GM19324 (cell line): ENCODE measurements around the gene GPC3.
"Not testable (repeated sequence)": the region's sequence is repeated elsewhere in the genome, so short reads cannot be mapped to it uniquely, and the experiment has no call there.

ENCODE experiments used
- ATAC-seq: cut with Tn5 transposase; IDR thresholded peaks from one replicate; pipeline ENCODE4 v1.9.1; 2021; ENCODE audit warnings: mild to moderate bottlenecking, moderate library complexity; ENCODE audit not compliant: unreplicated experiment, low FRiP score

Gene GPC3

GRCh38 chrX:133999031-133999705 is 13.8 kb upstream of the GPC3 start:
- no peak for ATAC-seq

DNA sequence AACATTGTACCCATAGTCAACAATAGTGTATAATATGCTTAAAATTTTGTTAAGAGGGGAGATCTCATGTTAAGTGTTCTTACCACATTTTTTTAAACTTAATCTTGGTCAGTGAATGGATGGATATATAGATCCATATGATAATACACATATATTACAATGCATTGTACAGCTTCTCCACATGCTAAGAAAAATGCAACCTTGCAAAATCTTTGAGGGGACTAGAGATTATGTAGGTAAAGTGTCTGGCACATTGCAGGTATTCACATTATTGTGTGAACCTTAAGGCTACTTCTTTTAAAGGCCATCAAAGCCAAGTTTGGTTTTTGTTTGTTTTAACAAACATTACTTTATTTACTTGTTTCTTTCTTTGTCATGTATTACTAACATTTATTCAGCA is 10.4 kb upstream of the GPC3 start:
- ATAC-seq, result no peak

DNA sequence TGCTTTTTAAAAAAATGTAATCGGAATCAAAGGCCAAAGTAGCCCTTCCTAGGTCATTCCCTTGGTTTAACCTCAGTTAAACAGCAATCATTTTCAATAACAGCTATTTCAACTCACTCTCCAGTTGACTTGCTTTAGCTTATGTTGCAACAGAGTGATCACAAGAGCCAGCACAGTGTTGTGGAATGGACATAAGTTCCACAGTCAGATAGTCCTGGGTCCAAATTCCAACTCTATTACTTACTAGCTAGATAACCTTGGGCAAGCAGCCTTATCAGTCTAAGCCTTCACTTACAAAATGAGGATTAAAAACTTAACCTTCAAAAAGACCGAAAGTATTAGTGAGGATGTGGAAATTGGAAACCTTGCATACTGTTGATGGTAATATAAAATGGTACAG is 9.2 kb upstream of the GPC3 start:
- no peak for ATAC-seq

DNA sequence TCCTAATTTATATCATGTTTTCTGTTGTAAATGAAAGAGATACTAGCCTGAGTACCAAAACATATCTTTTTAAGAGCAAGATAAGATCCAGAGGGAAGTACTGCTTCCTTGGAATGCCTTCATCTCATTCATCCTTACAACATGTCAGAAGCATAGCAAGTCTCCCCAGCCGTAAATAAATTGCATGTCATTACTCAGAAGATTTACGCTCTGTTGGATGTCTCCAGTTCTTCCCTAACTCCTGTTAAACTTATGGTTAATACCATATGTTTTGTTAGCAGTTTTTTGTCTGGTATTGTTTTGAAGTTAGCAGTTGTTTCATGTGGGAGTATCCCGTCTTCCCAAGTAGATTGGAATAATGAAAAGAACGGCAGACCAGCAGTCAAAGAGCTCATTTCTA is 7.5 kb upstream of the GPC3 start:
- no peak for ATAC-seq

DNA sequence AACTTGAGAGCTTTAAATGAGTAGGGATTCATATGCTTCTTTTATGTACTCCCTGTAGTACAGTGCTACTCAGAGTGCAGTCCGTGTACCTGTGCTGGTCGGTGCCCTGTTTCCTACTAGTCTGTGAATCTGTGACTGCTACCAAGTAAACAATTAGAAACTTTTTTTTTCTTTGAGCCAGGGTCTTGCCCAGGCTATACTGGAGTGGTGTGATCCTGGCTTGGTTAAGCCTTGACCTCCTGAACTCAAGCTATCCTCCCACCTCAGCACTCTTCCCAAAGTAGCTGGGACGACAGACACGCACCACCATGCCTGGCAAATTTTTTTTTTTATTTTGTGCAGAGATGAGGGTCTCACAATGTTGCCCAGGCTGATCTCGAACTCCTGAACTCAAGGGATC is 6.4 kb upstream of the GPC3 start:
- no peak for ATAC-seq

DNA sequence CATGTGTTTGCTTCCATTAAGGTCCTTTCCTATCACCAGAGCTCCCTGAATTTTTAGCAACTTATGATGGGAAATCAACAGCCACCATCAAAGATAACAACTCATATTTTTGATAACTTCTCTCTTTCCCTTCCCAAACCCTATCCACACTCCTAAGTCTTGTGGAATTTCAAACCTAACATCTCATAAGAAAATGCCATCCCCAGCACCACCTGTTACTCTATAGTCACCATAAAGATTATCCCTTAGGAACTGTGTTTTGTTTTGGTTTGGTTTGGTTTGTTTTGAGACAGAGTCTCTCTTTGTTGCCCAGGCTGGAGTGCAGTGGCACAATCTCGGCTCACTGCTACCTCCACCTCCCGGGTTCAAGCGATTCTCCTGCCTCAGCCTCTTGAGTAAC is 5.7 kb upstream of the GPC3 start:
- ATAC-seq, result not testable (repeated sequence)

DNA sequence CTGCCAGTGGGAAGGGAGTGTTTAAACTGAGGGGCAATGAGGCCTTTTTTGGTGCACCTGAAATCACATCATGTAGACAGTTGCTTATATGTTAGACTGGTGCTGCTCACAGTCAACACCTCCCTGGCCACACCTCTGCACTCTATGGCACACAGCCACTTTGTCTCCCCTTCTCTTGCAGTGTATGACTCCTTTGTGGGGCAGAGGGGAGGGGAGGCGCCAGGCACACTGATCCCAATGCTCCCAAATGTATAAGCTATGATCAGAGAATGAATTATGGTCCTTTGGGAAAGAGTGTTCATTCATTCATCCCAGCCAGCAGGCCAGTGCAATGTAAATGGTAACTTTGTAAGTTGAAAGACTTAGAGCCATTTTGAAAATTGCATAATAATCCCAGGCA is 4.6 kb upstream of the GPC3 start:
- no peak for ATAC-seq

GRCh38 chrX:133989490-133989889 is 4.1 kb upstream of the GPC3 start:
- no peak for ATAC-seq

DNA sequence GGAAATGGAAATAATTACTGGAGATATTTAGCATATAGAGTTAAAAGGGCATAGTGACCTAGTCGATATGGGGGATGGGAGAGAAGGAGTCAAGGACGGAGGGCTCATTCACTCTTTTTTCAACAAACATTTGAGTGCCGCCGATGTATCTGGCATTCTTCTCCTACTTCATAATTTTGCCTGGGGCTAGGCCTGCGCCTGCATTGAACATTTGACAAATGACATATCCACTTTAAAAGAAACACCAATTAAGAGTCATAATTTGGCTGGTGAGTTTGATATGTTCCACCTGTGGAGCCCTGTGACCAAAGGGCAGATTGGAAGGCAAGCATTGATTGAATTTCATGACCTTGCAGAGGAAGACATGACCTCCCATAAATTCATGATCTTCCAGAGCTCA is 2.6 kb upstream of the GPC3 start:
- ATAC-seq, result no peak

DNA sequence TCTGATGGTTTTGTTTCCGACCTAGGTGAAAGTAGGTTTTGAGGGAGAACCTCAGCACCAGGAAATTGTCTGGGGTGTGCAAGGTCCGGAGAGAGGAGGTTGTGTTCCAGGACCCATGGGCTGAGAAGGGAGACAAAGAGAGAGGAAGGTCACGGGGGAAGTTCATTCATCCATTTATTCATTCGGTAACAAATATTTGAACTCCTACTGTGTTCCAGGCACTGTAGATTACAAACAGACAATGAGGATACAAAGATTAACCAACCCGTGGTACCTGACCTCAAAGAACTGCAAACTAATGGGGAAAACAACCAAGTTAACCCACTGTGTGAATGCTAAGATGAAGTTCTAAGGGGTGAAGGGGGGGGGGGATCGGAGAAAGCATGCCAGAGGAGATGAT is 1.8 kb upstream of the GPC3 start:
- ATAC-seq, result no peak

DNA sequence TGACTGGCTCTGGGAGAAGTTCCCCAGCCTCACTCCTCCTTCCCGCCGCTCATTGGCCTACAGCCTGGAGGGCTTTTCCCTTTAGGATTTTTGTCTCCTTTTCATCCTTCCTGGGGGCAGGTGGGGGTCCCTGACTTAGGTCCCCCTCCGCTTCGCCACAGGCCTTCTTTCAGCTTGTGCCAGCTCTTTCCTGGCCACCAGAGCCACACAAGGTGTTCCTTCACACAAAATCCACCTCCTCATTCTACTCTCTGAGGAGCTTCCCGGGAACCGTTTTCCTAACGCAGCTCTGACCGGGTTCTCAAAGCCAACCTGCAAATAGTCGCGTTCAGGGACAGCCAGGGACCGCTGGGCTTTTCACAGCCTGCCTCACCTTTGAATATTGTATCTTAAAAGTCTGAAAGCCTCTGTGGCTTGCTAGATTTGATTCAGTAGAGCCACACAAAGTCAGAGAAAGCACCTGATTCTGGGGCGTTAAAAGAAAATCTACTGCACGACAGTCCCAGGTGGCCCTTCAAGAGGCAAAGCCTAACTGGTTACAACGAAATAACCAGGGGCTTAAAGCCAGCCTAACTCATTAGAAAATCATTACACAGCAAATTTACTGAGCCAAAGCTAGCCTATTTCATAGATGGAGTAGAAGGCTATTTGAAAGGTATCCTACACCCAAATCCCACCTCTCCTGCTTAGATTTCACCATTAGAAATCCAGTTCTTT is 731 bp upstream of the GPC3 start:
- no peak for ATAC-seq

DNA sequence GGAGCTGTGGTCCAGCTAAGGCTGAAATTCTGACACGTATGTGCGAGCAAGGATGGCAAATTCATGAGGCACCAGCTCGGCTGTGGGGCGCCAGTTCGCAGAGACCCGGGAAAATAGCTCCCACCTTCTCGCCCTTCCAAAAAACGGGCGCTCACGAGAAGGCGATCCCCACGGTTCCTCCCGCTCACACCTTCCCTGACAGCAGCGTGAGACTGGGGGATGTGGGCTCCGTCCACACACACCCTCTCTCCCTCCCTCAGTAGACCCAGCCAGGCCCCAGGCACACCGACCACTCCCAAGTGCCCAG is 584 bp downstream of the GPC3 start:
- no peak for ATAC-seq

DNA sequence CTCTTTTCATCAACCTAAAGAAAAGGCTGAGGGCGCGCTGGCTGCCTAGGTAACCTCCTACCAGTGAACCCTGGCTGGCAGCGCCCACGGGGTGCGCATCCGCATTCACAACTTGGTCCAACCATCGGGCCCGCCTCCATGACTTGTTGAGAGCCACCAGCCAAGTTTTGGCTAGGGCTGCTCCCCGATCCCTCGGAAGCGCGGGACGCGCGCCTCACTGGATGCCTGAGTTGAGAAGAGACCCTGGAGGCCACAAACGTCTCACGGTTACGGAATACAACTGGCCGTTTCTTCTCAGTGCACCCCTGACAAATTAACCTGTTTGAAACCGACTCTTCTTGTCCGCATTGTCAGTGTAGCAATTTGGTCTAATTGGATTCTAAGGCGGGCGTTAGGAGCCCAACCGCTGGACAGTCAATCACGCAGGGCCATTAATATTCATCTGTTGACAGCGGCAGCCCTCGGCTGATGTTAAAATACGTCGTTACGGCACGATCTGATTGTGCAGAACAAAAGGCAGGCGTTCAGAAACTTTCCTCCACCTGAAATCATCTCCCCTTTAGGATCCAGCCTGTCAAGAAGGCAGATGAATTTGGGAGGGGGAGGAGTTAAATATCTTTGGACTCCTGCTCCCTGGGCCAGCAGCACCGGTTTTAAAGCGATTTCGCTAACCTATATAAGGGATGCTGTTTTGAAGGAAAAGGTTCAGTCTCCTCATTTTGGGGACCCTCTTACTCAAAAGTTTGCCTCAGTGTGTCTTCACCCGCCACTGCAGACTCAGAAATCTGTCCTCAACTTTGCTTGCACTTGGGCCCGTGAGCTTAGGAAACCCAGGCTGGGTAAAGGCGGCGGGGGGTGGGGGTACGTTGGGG is 1.2 kb downstream of the GPC3 start:
- ATAC-seq, result no peak

DNA sequence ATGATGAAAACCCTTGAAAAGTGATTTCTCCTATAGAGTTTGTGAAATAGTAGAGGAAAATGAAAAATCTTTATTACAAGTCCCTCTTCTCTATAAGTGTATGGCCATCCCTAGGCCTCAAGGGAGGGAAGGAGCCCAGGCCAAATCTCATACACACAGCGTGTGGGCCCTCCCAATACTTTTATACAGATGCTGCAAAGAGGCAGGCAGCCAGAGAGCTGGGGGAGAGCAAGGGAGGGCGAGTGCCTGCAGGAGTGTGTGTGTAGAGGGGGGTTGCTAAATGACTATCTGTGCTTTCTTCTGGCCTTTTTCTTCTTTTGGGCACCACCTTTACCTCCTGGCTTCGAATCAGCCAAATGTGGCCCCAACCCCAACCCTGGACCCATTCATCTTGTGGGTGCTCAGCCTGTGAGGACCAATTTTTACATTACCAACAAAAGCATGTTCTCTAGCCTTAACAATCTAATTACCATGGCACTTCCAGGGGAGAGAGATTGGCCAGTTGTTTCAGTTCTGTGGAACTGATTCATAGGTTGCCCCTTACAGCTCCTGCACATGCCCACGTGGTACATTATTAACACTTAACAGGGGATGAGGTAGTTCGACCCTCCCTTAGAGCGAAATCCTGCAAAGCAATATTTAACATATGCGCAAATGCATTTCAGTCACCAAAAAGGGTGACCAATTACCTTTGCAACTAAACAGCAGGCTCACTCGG is 2.0 kb downstream of the GPC3 start:
- no peak for ATAC-seq

DNA sequence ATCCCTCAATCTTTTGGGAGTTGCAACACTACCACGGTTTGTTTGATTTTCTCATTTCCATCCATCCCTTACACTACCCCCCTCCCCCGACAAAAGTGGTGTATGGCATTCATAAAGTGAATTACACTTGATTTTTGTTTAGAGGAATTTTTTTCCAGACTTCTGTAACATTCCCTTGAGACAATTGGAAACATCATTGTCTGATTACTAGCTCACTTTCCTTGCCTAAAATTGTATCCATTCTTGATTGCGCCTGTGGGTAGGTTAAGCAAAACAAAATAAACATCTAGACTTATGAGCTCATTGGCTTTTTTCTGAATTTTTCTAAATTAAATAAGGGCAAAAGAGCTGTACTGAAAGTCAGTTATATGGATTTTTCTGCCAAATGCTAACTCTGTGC is 3.5 kb downstream of the GPC3 start:
- ATAC-seq, result no peak

DNA sequence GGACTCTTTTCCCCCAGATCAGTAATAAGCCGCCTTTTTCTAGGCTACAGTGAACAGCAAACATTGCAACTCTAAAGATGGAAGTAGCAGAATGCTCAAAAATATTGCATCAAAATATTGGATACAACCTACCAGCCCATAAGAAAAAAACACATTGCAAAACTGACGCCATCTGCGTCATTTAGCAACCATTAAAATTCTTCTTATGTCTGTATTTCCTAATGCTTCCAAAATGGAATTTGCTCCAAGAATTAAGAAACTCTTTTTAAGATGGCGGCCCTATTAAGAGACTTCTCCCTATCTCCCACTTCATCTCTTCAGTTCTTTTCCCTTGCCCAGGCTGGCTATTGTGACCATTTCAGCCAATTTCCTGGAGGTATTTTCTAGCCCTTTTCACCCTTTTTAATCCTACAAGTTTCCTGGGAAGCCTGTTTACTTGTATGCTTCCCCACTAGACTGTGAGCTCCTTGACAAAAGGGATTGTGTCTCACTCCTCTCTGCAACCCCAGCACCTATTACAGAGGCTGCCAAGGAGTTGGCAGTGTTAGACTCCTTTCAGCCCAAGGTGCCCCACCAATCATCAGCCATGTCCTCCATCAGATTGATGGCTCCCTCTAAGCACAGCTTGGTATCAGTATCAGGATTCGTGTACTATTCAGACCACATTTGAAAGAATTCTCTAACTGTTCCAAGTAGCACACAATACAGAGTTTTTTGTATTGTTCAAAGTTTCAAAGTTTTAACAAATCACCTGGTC is 4.4 kb downstream of the GPC3 start:
- no peak for ATAC-seq

DNA sequence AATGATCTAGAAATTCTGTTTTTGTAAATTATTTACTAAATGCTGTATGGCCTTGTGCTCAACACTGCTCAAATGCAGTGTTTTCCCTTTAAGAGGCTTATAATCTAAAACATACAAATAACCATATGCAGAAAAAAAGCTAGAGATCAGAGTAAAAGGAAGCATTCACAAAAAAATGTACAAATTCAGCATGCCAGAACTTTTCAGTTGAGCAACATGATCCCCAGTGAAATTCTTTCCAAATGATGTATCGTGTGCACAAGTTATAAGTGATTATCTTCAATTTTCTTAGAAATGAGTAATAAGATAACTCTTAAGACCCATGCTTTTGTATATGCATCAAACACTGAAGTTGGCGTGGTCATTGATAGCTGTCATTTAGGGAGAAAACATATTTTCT is 5.0 kb downstream of the GPC3 start:
- no peak for ATAC-seq

GRCh38 chrX:133979641-133980230 is 5.7 kb downstream of the GPC3 start:
- no peak for ATAC-seq

GRCh38 chrX:133973704-133974103 is 11.7 kb downstream of the GPC3 start:
- no peak for ATAC-seq

DNA sequence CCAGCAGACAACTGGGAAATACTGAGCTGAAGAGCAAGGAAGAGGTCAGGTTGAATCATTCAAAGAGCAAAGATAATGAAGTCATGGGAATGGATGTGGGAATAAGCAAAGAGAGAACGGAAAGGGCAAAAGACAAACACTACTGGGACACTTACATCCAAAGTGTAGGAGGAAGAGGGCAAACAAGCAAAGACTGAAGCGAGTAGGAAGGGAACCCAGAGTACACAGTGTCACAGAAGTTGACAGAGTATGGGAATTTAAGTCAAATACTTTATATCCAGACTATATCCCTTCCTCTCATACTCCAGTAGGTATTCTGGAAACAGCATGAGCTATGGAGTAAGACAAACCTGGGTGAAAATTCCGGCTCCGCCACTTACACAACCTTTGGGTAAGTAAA is 12.5 kb downstream of the GPC3 start:
- ATAC-seq, result no peak
